T47D (cell line): ENCODE measurements around the gene KIF17.

Experiments used
- DNase-seq, 2 experiments: peaks; one replicate each; pipeline versions ENCODE4 v3.0.0 to v3.0.0-alpha.2; 2011 to 2012; ENCODE audit warnings: low read depth in 1 of 2, low spot score in 1 of 2
- JUND ChIP-seq: IDR thresholded peaks from 2 replicates; pipeline ENCODE4 v1.6.1; 2012; ENCODE audit warnings: low read depth
- in situ Hi-C: cut with HindIII; loops from 2 replicates; pipeline ENCODE4 v1.10.0; 2016; ENCODE audit warnings: low sequenced_read_pairs, low pct_unique_long_range_greater_than_20kb

The KIF17 gene

DNA sequence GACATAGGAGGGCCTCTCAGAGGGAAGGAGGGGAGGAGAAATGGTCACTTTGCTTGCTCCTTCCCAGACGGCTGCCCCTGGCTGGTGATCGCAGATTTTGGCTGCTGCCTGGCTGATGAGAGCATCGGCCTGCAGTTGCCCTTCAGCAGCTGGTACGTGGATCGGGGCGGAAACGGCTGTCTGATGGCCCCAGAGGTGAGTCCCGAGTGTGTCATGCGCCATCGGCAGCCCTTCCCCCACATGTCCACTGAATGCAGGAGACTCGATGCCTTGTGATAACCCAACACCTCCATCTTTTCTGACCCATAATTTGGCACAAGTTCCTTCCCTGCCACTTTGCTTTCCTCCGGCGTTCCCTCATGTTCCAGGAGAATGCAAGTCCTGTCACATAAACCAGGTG lies 69.4 kb downstream of the KIF17 start:
- in situ Hi-C loops = no loop called here
- no peak for TF ChIP-seq JUND
- DNase-seq = no peak

DNA sequence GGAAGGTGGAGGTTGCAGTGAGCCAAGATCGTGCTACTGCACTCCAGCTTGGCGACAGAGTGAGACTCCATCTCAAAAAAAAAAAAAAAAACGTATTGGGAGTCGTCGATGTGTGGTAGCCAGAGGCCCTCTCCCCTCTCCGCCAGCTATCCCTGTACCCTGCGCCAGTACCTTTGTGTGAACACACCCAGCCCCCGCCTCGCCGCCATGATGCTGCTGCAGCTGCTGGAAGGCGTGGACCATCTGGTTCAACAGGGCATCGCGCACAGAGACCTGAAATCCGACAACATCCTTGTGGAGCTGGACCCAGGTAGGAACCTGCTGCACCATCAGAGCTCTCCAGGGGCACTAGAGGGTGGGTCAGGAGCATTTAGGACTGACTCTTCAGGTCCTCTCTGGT lies 72.4 kb downstream of the KIF17 start:
- TF ChIP-seq JUND = no peak
- no peak for DNase-seq
- in situ Hi-C loops = no loop called here

DNA sequence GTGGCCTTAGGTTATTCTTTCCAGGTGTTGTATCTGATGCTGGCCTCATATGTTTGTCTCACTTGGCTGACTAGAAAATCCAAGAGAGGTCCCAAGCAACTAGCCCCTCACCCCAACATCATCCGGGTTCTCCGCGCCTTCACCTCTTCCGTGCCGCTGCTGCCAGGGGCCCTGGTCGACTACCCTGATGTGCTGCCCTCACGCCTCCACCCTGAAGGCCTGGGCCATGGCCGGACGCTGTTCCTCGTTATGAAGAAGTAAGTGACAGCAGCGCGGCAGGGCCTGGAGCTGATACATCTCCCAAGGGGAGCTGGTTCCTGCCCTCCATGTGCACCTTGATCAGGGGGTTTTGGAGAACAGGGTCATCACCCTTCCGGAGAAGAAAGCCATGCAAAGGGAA lies 73.4 kb downstream of the KIF17 start:
- DNase-seq = no peak
- in situ Hi-C loops = no loop called here
- TF ChIP-seq JUND = no peak

- TF ChIP-seq JUND = no peak
- DNase-seq = no peak
- in situ Hi-C loops = no loop called here
These were observed 74.7 kb downstream of the KIF17 start for GRCh38 chr1:20643080-20643479.

DNA sequence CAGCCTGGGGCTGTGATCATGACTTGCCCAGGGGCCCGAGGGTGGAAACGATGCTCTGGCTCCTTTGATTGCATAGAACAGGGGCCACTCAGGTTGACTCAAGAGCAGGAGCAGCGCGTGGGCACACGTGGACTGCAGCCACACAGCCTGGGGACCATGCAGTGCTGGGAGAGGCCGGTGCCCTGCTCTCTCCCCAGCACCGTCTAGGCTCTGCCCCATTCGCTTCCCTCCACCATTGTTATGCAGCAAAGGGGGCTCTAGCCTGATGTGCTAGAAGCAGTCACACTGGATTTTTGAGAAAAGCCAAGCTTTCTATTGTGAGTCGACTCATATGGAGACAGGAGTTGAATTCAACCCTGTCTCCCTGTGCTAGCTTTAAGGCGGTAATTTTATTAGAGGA lies 75.8 kb downstream of the KIF17 start:
- TF ChIP-seq JUND = no peak
- no peak for DNase-seq
- in situ Hi-C loops = no loop called here

DNA sequence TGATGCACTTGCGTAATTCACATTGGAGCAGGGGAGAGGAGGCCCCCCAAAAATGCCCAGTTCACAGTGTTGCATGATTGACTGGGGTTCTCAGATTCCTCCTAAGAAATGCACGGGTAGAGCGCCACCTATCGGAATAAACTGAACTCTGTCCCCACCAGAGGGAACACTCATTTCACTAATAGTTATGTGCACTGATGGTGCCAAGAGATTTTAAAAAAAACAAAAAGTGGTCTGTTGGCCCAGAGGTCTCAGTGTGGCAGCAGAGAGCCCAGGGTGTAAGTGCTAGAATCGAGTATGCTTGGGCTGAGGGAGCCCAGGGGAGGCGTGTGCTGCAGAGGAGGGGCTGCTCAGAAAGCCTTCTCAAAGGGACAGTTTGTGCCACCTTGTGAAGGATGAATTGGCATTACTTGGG lies 77.6 kb downstream of the KIF17 start:
- in situ Hi-C loops = no loop called here
- TF ChIP-seq JUND = no peak

GRCh38 chr1:20636785-20637347 lies 80.9 kb downstream of the KIF17 start:
- DNase-seq = no peak
- in situ Hi-C loops = no loop called here
- no peak for TF ChIP-seq JUND

More for the DNA sequence above, 77.6 kb downstream of the KIF17 start:
- peak; percentile 39 to 57 for DNase-seq

DNA sequence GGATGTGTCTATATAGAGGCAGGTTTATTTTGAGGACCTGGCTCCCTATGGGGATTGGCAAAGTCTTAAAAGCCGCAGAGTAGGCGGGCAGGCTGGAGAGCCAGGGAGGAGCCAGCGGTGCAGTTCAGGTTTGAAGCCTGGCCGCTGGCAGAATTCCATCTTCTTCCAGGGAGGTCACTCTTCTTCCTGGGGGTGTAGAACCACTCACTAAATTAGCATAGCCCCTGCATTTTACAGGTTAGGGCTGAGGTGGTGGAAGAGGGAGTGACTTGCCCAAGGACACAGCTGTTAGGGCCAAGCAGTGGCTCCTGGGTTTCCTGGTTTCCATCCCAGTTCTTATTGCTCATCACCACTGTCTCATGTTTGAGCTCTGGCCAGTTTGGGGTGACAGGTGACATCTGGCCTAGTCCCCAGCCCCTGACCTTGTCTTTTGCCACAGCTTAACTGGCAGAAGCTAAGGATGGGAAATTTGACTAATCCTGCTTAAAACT lies 83.2 kb downstream of the KIF17 start:
- in situ Hi-C loops = no loop called here
- TF ChIP-seq JUND = no peak
- DNase-seq = peak; percentile 21 to 59

GRCh38 chr1:20634065-20634593 lies 83.7 kb downstream of the KIF17 start:
- TF ChIP-seq JUND = no peak
- in situ Hi-C loops = no loop called here
- DNase-seq = no peak

DNA sequence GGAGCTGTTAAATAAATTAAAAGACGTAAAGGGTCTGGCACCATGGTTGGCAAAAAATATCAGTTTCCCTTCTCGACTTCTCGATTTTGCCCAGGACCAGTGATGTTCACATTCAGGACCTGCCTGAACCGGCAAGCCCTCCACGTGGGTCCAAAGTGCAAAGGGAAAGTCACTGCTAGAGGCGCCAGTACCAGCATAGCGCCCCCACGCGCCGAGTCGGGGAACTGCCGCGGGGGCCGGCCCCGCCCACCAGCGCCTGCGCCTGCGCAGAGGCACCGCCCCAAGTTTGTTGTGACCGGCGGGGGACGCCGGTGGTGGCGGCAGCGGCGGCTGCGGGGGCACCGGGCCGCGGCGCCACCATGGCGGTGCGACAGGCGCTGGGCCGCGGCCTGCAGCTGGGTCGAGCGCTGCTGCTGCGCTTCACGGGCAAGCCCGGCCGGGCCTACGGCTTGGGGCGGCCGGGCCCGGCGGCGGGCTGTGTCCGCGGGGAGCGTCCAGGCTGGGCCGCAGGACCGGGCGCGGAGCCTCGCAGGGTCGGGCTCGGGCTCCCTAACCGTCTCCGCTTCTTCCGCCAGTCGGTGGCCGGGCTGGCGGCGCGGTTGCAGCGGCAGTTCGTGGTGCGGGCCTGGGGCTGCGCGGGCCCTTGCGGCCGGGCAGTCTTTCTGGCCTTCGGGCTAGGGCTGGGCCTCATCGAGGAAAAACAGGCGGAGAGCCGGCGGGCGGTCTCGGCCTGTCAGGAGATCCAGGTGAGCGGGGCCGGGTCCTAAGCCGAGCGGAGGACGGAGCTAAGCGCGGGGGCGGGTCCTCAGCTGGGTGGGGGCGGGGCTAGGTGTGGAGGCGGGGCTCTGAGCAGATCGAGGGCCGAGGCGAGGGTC lies 84.4 kb downstream of the KIF17 start, which contains the start of gene PINK1:
Gene PINK1, plus strand, starts transcription at position 269 of the 875 bp plus-strand sequence. Its CDS starts 91 bp downstream, at position 360.
- TF ChIP-seq JUND = no peak
- in situ Hi-C loops = no loop called here

GRCh38 chr1:20632386-20632785 lies 85.4 kb downstream of the KIF17 start:
- in situ Hi-C loops = no loop called here
- DNase-seq = no peak
- no peak for TF ChIP-seq JUND

More for the DNA sequence above, 84.4 kb downstream of the KIF17 start, which contains the start of gene PINK1:
- peak; percentile 62 to 75 for DNase-seq

DNA sequence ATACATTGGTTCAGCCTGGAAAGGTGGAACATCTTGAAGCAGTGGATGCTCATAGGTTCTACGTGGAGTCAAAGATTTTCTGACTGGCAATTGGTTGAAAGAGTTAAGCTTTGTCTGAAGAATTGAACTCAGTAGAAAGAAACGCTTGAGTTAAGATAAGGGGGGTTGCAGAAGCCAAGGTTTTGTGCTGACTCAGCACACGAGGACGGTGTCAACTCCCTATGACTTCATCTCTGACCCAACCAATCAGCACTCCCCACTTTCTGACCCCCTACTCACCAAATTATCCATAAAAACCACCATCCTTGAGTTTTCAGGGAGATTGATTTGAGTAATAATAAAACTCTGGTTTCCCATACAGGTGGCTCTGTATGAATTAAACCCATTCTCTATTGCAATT lies 87.1 kb downstream of the KIF17 start:
- no peak for TF ChIP-seq JUND
- in situ Hi-C loops = no loop called here
- DNase-seq = no peak

DNA sequence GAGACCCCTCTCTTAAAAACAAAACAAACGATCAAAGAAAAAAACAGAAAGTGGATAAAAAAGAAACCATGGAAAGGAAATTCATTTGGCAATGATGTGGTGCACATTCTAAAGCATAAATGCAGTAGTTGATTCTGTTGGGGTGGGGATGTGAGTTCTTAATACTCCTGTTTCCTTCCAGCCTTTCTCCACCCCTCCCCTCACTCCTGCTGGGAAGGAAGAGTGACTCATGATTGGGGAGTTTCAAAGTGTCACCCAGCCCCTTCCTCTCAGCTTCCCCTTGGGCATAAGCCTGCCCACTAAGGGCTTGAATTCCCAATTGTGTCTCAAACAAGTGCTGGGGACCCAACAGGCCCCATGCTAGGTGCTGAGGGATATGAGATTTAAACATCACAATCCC lies 91.3 kb downstream of the KIF17 start:
- in situ Hi-C loops = no loop called here
- no peak for DNase-seq
- TF ChIP-seq JUND = no peak
